ENCODE data around the gene NOL4L.

Gene NOL4L

DNA sequence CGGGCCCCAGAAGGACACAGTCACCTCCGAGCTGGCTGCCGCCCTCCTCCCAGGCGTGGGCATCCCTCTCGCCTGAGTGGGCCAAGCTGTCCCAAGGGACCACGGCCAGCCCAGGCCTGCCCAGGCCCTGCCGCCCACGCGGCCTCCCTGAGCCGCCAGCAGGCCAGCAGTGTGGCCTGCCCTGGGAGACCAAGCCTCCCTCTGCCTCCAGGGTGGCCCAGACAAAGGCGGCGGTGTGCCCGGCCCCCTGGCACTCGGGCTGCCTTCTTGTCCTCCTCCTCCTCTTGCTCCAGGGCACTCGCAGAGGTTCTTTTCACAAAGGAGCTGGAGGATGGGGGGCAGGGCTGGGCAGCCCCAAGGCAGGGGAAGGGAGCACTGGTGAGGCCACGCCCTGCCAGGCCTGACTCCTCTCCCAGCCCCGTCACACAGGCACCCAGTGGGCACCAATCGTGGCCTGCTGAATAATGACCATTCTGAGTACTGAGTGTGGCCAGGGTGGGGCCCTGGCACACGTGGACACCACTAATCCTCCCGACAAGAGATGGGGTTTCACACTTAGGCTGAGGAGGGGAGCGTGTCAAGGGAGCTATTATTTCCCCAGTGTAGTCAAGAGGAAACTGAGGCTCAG is 25.3 kb downstream of the NOL4L start:
- no peak for DNase-seq

DNA sequence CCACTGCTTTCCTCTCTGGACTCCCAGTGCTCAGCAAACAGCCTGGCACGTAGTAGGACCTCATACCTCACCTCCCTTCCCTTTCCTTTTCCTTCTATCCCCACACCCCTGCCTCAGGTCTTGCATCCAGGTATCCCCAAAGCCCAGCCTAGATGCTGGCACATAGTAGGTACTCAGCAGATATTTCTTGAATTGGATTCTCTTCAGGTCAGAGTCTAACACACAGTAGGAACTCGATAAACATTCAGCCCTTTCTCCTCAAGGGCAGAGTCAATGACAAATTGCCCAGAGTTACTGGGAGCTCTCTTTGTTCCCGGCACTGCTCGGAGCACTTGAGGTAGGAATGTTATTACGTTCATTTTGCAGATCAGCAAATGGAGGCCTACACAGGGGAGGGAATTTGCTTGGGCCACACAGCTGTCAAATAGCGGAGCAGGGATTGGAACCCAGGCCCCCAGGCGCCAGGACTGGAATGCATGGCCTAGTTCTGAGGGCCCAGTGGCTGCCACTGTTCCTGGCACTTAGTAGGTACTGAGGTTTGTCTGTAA is 25.9 kb downstream of the NOL4L start:
- no peak for DNase-seq

- no peak for DNase-seq
These were observed 26.6 kb downstream of the NOL4L start for GRCh38 chr20:32558526-32558925.

GRCh38 chr20:32557319-32557718 is 27.8 kb downstream of the NOL4L start:
- DNase-seq = no peak

DNA sequence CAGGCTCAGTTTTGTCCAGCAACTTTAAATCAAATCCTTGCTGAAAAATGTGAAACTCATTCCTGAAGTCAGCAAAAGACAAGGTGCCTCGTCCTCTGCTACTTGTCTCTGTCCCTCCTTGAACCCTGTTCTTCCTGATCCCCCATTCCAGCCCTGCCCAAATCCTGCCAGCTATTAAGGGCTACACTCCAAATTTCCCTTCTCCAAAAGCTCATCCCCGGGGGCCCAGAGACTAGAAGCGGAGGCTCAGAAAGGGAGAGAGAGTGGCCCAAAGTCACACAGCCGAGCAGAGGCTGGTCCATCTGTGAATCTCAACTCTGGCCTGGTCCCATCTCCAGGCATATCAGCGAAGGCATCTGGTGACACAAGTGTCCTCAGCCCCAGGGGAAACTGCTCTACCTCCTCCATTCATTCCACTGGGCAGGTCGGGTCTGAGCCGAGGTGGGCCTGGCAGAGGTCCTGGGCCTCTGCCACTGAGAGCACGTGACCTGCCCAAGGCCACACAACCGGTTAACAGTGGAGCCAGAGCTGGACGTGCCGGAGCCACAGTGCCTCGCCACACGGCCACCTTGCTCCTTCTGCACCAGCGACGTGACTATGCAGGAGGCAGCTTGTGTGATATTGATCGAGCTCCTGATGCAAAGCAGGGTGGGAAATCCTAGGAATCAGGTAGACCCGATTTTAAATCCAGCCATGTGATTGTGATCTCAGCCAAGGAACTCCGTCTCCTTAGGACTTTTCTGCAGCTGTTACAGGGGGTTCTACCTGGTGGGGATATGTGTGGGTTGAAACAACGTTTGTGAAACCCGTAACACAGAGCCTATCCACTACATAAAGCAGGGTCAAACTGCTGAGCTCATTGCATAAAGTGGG is 28.6 kb downstream of the NOL4L start:
- DNase-seq = no peak

DNA sequence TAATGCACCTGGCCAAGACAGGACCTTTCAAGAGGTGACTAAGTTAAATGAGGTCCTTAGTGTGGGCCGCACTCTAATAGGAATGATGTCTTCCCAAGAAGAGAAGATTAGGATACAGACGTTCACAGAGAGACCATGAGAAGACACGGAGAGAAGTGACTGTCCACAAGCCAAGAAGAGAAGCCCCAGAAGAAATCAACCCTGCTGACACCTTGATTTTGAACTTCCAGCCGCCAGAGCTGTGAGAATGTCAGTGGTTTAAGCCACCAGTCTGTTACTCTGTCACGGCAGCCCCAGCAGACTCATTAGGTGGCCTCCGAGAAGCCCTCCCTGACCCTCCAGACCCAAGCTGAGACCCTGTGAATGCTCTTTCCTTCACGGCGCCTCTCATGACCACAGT is 29.5 kb downstream of the NOL4L start:
- DNase-seq = no peak

DNA sequence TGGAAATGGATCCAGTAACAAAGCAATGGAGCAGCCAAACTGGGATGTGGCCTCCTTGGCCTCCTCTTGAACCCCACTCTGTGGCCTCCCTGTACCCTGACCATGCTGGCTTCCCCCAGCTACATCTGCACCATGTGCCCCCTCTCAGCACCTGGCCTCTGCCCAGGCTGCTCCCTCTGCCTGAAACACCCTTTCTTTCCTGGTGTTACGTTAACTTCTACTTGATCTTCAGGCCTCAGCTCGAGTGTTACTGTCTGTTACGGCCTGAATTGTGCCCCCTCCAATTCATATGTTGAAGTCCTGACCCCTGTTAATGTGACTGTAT is 30.2 kb downstream of the NOL4L start:
- DNase-seq = no peak

- no peak for DNase-seq
These were observed 31.5 kb downstream of the NOL4L start for GRCh38 chr20:32553618-32554017.

DNA sequence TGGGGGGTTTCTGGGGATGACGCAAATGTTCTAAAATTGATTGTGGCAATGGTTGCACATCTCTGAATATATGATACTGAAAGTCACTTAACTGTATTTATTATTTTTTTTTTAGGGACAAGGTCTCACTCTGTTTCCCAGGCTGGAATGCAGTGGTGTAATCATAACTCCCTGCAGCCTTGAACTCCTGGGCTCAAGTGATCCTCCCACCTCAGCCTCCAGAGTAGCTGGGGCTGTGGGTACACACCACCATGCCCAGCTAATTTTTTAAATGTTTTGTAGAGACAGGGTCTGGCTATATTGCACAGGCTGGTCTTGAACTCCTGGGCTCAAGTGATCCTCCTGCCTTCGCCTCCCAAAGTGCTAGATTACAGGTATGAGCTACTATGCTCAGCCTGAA is 33.4 kb downstream of the NOL4L start:
- no peak for DNase-seq

DNA sequence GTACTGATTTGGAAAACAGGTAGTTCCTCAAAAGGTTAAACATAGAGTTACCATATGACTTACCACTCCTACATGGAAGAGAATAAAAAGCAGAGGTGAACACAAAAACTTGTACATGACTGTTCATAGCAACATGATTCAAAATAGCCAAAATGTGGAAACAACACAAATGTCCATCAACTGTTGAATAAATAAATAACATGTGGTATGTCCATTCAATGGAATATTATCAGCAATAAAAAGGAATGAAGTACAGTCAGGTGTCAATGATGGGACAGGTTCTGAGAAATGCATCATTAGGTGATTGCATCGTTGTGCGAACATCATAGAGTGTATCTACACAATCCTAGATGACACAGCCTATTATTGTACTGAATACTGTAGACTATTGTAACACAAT is 35.3 kb downstream of the NOL4L start:
- DNase-seq = no peak

- no peak for DNase-seq
These were observed 37.4 kb downstream of the NOL4L start for GRCh38 chr20:32547753-32548034.

DNA sequence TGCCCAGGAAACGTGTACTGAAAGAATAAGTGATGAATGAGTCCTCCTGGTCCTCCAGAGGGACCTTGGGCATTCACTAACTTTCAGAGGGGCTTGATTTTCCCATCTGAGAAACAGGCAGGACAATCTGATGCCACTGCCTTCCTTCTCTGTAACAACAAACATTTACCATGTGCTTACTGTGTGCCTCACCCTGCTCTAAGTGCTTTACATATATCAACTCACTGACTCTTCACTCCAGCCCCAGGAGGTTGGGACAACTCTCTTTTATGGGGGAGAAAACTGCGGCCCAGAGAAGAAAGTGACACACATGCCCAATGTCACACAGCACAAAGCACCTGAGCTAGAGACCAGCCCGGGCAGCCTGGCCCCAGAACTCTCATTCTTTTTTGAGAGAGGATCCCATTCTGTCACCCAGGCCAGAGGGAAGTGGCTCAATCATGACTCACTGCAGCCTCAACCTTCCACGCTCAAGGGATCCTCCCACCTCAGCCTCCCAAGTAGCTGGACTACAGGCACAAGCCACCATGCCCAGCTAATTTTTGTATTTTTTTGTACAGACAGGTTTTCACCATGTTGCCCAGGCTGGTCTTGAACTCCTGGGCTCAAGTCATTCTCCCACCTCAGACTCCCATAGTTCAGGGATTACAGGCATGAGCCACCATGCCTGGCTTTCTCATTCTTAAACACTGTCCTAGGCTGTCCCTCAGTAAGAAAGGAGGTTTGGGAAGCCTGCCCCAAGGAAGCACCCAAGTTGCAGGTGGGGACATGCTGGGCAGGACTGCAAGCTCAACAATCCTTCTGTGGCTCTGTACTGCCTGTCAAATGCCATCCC is 38.0 kb downstream of the NOL4L start:
- no peak for DNase-seq

DNA sequence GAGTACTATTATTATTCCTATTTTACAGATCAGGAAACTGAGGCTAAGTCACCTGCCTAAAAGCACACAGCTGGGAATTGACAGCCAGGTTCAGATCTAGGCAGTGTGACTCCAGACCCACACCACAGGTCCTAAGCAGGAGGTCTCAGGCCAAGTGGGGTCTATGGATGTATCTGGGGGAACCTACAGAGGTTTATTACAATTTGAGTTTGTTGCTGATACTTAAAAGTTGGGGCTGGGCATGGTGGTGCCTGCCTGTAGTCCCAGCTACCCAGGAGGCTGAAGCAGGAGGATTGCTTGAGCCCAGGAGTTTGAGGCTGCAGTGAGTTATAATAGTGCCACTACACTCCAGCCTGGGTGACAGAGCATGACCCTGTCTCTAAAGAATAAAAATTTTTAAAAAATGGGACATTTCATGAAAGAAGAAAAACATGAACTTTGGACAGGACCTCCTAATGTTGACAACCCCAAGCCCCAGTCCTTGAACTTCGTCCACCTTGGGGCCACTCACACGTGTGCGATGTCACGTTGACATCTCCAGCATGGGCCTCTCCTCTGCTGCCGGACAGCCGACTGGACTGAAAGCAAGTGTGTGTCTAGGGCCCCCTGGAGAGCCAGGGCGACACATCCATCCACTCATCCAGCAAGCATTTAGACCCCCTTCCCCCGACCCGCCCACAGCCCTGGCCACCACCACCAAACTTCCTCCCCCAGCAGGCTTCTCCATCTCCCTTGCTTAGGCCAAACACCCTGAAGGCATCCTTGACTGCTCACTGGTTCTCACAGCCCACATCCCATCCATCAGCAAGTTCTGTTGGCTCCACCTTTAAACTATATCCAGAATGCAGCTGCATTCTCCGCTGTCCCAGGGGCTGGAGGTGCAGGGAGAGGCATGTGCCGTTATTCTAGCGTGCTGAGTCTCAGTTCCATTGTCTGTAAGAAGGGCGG is 40.0 kb downstream of the NOL4L start:
- DNase-seq = no peak

- DNase-seq = no peak
These were observed 40.8 kb downstream of the NOL4L start for GRCh38 chr20:32544260-32544722.

- DNase-seq = no peak
These were observed 41.4 kb downstream of the NOL4L start for GRCh38 chr20:32543570-32544259.

- DNase-seq = no peak
These were observed 42.9 kb downstream of the NOL4L start for GRCh38 chr20:32542259-32542615.

GRCh38 chr20:32541323-32542258 is 43.5 kb downstream of the NOL4L start:
- no peak for DNase-seq

DNA sequence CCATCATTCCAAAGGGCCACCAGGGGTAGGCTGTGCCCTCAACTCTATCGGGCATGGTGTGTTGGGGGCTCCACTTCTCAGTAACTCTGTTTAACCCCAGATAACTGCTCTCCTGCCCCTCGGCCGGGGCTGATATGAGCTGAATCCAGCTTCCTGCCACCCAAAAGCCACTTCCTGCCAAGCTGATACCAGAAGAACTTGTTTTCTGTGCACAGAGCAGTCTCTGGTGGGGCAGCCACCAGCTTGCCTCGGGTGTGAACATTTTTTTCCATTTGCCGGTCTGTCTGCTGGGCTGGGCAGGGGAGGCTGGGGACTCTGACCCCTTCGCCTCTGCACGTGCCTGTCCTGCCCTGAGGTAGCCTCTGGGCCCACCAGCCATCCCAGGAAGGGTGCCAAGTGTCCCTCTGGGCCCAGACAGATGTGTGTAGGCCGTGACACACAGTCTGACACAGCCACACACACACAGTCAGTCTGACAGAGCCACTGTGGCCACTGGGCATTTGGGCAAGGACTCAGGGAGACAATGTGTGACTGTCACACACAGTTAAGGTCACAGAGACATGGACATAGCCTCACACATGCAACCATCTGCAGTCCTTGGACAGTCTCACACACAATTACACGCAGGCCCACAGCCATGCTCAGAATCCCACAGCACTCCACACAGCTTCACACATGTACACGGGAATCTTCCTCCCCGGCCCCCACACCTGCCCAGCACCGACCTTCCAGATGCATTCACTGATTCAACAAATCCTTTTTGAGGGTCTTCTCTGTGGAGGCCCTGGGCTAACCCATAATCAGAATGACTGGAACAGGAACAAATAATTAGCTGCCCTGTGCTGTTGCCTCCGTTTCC is 45.1 kb downstream of the NOL4L start:
- no peak for DNase-seq

DNA sequence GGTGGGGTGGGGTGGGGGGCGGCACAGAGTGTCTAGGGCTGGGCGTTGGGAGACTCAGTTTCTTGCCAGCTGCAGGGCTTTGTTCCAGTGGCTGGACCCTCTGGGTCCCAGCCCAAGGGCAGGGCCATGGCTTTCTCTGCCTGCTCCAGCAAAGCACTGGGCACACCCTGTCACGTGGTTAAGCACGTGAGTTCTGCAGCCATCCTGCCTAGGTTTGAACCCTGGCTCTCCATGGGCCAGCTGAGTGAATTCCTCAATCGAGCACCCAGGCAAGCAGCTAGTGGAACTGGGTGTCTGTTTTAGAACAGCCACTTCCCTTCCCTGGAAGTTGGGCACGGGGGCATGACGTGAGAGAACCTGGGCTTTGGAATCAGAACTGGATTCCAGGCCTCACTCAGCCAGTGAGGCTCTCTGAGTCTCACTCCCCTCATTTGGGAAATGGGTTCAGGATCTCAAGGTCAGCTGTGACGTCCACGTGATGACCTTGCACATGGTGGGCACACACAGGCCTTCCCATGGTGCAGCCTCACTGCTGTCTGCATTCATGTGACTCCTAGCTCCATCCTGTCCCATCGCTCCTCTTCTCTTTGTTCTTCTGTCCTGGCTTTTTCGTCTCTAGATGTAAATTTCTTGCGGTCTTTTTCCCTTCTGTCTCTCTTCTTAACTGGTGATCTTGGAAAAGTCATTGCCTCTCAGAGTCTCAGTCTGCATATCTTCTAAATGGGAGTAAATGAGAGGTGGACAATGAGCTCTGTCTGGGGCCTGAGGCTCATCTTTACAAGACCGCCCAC is 45.9 kb downstream of the NOL4L start:
- no peak for DNase-seq
